ENCODE data around the gene TLE5. TPM values are rescaled to one million over a fixed set of nuclear protein-coding genes. Genes with fewer than 3 reads are reported as not detected.

TLE5 gene
- total and polyA plus RNA-seq, 9 of the 15 experiments (the other 6 are each of a cell fraction or from before 2014, with no cell fraction given) = 2.0 to 347 (median 235) TPM

DNA sequence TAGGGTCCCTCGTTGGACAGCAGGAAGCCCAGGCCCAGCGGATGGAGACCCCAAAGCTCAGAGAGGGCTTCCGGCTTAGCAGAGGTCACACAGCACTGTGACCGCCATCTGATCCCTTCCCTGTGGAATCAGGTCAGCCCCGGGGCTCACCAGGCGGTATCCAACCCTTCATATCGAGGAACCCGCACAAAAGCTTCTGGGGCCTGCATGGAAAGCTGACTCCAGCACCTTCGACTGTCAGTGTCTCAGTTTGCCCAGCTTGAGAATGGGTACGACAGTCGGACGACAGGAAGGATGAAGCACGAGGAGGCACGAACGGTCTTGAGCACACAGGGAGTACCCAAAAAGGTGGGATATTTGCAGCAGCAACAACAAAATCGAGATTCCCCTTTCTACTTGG, 2.6 kb downstream of the TLE5 start:
- in situ Hi-C loops (cut with MboI) = no loop called here
- no peak for TF ChIP-seq NFE2L1 (tag; IDR thresholded peaks at IDR 0.05; ENCODE audit: borderline replicate concordance, low read depth)
- TF ChIP-seq ZNF124 (CRISPR knock-in tag; IDR thresholded peaks at IDR 0.05) = no peak
- peak; percentile 26; the same call in 1 of the 2 replicates for TF ChIP-seq HDGF (IDR thresholded peaks at IDR 0.05)
- TF ChIP-seq RFX1 (IDR thresholded peaks at IDR 0.05) = no peak
- peak; percentile 97 for TF ChIP-seq CBX1 (IDR thresholded peaks at IDR 0.05; ENCODE audit: low read depth)
- no peak for TF ChIP-seq CHD4 (IDR thresholded peaks at IDR 0.05; ENCODE audit: insufficient read depth, insufficient replicate concordance, low read depth, low read length, poor library complexity, severe bottlenecking)
- no peak for TF ChIP-seq SNRNP70 (optimal IDR thresholded peaks at IDR 0.05; ENCODE audit: low read depth, low read length)
- no peak for TF ChIP-seq GTF2A2 (tag; IDR thresholded peaks at IDR 0.05)
- no peak for TF ChIP-seq LARP7 (IDR thresholded peaks at IDR 0.05)
- peak; percentile 98 for TF ChIP-seq BCOR (IDR thresholded peaks at IDR 0.05)
- TF ChIP-seq ARID2 (IDR thresholded peaks at IDR 0.05) = no peak
- TF ChIP-seq, protein P1, sequence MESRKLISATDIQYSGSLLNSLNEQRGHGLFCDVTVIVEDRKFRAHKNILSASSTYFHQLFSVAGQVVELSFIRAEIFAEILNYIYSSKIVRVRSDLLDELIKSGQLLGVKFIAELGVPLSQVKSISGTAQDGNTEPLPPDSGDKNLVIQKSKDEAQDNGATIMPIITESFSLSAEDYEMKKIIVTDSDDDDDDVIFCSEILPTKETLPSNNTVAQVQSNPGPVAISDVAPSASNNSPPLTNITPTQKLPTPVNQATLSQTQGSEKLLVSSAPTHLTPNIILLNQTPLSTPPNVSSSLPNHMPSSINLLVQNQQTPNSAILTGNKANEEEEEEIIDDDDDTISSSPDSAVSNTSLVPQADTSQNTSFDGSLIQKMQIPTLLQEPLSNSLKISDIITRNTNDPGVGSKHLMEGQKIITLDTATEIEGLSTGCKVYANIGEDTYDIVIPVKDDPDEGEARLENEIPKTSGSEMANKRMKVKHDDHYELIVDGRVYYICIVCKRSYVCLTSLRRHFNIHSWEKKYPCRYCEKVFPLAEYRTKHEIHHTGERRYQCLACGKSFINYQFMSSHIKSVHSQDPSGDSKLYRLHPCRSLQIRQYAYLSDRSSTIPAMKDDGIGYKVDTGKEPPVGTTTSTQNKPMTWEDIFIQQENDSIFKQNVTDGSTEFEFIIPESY (CRISPR knock-in tag; IDR thresholded peaks at IDR 0.05) = peak; percentile 66
- no peak for TF ChIP-seq NR3C1 (CRISPR knock-in tag; IDR thresholded peaks at IDR 0.05)

More for the DNA sequence above, 2.6 kb downstream of the TLE5 start:
- Histone ChIP-seq H3K79me2 (ENCODE audit: control insufficient read depth, insufficient read depth, low read length) (peaks cover 42% of the 10 kb centered on the region), H3K9me3 (replicated peaks; ENCODE audit: control insufficient read depth, insufficient read depth, low read depth, low read length) (no peaks in the 10 kb centered on the region), H3K4me1 (replicated peaks in 1 of 2; ENCODE audit: control insufficient read depth in 2 of 2, insufficient read depth in 2 of 2, low read length in 2 of 2) (peaks cover 30 to 61% of the 10 kb centered on the region in 2 experiments), H3K9ac (ENCODE audit: insufficient read depth in 1 of 2, low read depth in 2 of 2, low read length in 2 of 2) (peak overlapping the region in 1 of 2 experiments; percentile 68; a peak in 1 of 4 replicates), H3K27me3 (ENCODE audit: control insufficient read depth in 2 of 2, insufficient read depth in 2 of 2, low read length in 2 of 2) (no peaks in the 10 kb centered on the region), H3K27ac (ENCODE audit: extremely low read depth, low read depth, low read length) (no peak overlapping the region; the same call in 2 of the 3 replicates), H3K4me3 (no peak overlapping the region), H3K9me1 (ENCODE audit: control insufficient read depth, insufficient read depth, low read length) (no peaks in the 10 kb centered on the region), H3K36me3 (ENCODE audit: control insufficient read depth, insufficient read depth, low read length) (peaks cover 63% of the 10 kb centered on the region), H3K4me2 (ENCODE audit: insufficient read depth, low read length) (peak overlapping the region; percentile 17; the same call in 1 of the 2 replicates), H4K20me1 (replicated peaks; ENCODE audit: control insufficient read depth, insufficient read depth, low read length) (0 out of 2 replicates have a peak, but pooled peaks cover under 1% of the 10 kb centered on the region), H2AFZ (ENCODE audit: low read depth, low read length) (no peak overlapping the region)
- FAIRE-seq = no peak
- POLR2A ChIA-PET = interaction anchor here (0.7 kb wide), 1 partner anchor 24 kb away, joined by 6 read pairs; no protein-coding TSS in a partner anchor
- BruUV-seq (replicated peaks) = TSS peak; percentile 64
- CTCF ChIA-PET (ENCODE audit: low intra/inter-chr PET ratio) = no interaction called here
- no peak for DNase-seq (ENCODE audit: extremely low read depth in 1 of 4, low spot score in 3 of 4)
- intact Hi-C loops (cut with micrococcal nuclease) = no loop called here
- WGBS (ENCODE audit: insufficient coverage, low coverage, missing lambda C conversion rate) = 95% methylated on average over 16 of the region's 16 CpGs
- ATAC-seq = no peak

Measured in K562 (cell line).